HG03025 (cell line): Measurements from ENCODE around the gene FAM174C.

Experiments used
- ATAC-seq: cut with Tn5 transposase; IDR thresholded peaks from one replicate; pipeline ENCODE4 v1.9.1; 2021; ENCODE audit warnings: mild to moderate bottlenecking, moderate library complexity; ENCODE audit not compliant: unreplicated experiment, low FRiP score

The FAM174C gene

DNA sequence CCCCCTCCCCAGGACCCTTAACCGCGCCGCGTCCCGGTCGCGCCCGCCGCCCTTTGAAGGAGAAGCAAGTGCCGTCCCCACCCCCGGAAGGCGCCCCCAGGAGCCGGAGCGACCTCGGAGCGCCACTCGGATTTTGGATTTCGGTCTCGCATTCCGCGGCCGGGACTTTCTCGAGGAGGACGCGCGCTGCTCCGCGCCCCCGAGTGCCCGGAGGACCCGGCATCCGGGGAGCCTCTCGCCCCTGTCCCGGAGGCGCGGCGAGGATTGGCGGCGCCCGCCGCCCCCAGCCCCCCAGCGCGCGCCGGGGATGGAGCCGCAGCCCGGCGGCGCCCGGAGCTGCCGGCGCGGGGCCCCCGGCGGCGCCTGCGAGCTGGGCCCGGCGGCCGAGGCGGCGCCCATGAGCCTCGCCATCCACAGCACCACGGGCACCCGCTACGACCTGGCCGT, 25.3 kb upstream of the FAM174C start:
- no peak for ATAC-seq

DNA sequence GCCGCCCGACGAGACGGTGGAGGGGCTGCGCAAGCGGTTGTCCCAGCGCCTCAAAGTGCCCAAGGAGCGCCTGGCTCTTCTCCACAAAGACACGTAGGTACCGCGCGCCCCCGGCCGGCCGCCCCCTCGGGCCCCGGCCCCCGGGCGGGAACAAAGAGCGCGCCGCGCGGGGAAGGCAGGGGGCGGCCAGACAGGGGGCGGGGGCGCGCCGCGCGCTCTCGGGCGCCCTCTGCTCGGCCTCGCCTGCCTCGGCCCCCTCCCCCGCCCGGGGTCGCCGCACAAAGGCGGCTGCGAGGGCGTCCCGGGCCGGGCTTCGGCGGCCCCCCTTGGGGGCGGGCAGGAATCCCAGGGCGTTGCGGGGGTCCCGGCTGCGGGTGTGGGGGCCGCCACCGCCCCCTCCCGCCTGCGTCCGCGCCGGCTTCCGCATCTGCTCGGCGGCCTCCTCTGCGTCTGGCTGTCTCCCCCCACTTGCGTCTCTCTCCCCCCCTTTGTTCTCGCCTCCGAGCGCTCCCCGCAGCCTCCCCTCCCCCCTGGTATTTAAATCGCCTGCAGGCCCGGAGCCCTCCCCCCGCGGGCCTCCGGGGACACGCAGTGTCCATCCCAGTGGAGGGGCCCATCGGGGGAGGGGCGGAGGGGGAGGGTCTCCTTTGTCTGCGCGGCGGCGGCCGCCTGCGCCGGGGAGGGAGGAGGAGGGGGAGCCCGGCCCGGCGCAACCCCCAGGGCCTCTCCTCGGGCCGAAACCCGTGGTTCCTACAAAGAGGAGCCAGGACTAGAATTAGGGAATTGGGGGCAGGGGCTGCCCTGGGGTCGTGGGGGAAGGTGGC, 24.7 kb upstream of the FAM174C start:
- ATAC-seq = no peak

DNA sequence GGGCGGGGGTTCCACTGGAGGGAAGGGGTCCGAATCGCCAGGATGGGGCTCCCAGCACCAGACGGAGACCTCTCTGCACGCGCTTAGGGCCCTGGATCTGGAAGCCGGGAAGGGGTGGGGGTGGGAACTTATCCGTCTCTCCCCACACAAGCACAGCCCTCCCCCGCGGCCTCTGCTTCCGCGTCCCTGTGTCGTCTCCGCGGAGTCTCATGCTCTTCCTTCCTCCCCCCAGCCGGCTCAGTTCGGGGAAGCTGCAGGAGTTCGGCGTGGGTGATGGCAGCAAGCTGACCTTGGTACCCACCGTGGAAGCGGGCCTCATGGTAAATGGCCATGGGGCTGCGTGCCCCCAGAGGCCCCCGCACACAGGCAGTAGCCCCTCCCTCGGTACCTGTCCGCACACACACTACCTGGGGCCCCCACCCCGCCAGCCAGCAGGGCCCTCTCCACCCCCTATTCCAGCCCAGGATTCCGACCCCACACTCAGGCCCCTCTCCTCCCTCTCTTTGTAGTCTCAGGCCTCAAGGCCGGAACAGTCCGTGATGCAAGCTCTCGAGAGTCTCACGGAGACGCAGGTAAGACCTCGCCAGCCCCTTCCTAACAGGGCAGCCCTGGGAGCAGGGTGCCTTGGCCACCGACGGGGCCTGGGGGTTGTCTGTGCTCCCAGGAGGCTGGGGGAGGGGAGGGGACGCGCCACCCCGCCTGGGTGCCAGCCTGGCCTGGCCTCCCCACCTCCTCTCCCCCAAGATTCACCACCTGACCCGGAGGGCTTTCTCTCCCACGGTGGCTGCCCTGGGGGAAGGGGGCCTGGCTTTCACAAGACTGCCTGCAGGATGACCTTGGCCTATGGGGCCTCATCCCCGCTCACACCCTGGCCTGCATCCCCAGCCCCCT, 23.8 kb upstream of the FAM174C start:
- no peak for ATAC-seq

DNA sequence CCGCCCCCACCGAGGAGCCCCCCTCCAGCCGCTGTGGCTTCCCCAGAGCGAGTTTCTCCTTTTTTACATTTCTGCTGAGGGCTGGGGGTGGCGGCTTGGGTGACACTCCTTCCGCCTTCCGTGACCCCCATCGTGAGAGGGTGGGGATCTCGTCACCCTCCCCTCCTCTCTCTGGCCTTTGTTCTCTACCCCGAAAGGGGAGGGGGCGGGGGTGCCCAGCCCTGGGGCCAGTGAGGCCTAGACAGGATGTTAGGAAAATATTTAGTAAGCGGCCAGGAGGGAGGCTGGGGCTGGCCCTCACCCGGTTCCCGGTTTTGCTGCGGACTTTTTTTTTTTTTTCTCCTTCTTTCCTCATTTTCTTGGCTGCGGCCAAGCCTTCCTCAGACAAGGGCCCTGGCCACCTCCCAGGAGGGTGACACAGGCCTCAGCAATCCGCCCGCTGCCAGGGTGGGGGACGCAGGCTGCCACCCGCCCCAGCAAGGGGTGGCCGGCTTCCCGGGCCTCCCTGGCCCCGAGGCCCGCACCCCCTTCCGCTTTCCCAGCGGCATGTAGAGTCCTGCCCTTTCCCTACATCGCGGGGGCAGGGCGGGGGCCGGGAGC, 23.0 kb upstream of the FAM174C start:
- ATAC-seq = no peak

DNA sequence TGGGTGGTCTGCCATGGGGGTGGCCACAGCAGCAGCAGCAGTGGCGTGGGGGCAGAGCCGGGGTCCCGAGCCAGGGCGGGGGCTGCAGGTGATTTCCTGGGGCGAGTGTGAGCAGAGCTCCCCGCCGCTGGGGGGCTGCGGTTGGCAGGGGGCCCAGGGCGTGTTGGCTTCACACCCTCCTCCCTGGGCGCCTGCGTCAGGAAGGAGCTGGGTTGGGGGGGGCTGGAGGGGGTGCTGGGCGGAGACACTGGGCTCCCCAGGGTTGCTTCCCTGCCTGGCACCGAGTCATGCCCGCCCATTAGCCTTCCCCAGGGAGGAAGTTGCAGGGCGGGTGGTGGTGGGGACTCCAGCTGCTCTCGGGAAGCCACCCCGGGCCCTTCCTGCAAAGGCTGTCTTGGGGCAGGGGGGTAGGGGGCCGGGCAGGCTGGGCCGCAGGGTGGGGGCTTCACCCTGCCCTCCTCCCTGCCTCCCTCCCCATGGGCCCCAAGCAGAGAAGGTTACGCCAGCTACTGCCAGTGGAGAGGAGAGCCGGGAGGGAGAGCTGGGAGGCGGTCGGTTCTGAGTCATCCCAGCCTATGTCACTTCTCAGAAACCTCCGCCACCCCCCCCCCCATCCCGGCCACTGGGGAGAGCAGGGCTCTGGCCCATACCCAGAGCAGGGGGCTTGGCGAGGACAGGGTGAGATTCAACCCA, 22.4 kb upstream of the FAM174C start:
- ATAC-seq = no peak

DNA sequence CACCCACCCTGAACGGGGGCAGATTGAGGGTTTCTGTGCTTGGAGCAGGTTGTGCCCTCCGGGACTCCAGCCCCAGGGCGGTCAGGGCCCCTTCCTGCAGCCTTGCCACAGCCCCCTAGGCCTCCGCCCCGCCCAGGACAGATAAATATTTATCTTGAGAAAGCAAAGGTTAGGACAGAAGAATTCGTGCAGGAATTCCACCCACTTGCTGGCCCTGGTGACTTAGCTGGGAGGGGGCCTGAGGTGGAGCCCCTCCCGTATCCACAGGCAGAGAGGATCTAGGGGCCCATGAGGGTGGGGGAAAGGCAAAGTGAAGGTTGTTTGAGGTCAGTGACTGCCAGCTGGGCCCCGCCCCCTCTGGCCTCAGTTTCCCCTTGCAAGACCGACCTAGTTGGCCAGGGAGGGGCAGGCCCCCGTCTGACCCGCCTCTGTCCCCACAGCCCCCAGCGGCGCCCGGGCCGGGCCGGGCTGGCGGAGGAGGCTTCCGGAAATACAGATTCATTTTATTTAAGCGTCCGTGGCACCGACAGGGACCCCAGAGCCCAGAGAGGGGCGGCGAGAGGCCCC, 21.7 kb upstream of the FAM174C start:
- no peak for ATAC-seq

DNA sequence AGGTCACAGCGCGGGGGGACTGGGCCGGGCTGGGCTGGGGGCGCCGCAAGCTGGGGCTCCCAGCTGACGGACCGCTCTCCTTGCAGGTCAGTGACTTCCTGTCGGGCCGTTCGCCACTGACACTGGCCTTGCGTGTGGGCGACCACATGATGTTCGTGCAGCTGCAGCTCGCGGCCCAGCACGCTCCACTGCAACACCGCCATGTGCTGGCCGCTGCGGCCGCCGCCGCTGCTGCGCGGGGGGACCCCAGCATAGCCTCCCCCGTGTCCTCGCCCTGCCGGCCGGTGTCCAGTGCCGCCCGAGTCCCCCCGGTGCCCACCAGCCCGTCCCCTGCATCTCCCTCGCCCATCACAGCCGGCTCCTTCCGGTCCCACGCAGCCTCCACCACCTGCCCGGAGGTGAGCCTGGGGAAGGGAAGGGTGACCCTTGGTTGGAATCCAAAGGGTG, 21.2 kb upstream of the FAM174C start:
- ATAC-seq = no peak

DNA sequence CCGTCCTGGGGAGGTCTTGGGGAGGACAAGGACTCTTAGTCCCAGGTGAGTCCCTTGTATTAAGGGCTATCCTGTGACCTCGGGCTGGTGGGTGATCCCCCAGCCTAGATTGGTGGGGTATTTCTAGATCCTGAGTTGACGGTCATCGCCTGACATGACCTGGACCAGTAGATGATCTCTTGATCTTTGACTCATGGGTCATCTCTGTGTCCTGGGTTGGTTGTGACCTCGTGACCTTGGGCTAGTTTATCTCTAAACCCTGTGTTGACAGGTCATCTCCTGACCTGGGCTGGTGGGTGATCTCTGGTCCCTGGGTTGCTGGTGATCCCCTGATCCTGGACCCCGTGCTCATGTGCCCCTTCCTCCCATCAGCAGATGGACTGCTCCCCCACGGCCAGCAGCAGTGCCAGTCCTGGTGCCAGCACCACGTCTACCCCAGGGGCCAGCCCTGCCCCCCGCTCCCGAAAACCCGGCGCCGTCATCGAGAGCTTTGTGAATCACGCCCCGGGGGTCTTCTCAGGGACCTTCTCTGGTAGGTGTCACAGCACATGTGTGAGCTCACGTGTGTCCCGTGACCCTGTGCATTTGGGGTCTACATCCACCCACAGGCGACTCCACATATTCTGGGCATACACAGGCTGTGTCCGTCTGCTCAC, 20.7 kb upstream of the FAM174C start:
- no peak for ATAC-seq

DNA sequence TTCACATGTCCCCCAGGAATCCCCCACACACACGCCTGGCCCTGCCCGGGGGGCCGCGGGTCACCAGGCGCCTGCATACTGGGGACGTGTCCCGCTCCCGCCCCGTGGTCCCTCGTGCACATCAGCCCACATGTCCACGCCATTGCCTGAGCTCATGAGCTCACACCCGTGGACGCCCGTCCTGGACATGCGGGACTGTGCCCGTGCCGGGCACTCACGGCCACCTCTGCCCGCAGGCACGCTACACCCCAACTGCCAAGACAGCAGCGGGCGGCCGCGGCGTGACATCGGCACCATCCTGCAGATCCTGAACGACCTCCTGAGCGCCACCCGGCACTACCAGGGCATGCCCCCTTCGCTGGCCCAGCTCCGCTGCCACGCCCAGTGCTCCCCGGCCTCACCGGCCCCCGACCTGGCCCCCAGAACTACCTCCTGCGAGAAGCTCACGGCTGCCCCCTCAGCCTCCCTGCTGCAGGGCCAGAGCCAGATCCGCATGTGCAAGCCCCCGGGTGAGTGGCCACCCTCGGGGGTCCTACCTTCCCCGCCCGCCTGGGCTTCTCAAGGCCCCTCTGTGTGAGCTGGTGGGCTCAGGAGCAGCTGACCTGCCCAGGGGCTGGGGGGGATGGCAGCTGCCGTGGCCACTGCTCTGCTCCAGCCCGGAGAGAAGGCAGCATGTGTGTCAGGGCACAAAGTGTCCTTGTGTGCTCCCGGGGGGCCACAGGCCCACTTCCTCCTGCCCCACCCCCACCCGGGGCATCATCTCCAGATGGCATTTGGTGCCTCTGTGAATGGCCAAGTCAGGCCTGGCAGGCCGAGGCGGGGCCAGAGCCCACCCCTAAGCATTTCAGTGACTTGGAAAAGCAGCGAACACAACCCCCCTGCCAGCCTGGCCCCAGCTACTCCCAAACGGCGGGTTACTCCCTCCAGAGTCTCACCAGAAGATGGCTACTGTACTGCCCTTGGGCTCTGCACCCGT, 19.9 kb upstream of the FAM174C start:
- ATAC-seq = no peak

DNA sequence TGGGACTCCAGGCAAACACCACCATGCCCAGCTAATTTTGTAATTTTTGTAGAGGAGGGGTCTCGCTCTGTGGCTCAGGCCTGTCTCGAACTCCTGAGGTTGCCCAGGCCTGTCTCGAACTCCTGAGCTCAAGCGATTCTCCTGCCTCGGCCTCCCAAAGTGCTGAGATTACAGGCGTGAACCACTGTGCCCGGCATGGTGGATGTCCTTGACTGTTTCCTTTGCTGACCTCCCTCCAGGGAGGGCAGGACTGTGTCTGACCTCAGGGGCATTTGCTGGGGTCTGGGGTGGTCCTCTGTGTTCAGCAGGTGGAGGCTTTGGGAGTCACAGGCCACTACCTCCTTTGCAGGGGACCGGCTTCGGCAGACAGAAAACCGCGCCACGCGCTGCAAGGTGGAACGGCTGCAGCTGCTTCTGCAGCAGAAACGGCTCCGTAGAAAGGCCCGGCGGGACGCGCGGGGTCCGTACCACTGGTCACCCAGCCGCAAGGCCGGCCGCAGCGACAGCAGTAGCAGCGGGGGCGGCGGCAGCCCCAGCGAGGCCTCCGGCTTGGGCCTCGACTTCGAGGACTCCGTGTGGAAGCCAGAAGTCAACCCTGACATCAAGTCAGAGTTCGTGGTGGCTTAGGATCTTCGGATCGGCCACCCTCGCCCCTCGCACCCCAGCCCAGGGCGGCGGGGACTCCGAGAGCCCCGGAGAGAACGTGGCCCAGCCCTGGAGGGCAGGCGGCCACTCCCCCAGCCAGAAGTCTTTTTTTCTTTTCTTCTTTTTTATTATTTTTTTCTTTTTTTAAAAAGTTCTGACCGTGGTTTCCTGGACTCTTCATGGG, 18.5 kb upstream of the FAM174C start:
- ATAC-seq = no peak

DNA sequence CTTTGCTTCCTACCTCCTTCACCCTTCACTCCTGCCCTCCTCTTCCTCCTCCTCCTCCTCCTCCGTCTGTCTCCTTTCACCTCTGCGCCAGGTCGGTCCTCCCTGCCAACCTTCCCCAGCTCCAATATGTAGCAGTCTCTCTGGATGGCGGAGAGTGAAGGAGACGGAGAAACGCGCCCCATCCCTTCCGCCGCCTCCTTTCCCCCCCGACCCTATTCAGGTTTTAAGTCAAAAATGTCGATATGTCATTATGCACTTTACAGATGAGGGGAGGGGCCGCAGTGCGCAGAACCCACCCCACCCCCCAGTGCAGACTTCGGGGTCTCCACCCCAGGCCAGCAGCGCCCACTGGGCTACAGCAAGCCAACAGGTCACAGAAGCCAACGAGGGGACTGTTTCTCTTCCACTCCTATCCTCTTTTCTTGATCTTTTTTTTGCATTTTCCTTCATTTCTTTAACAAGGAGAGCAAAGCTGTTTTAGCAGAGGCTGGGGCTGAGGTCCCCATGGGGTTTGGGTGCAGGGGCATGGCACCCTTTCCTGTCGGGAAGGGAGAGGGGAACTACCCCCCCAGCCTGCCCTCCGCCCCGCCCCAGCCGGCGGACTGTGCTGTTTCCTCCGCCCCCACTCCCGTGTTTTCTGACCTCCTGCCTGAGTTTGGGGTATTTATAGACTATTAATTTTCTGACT, 17.7 kb upstream of the FAM174C start:
- no peak for ATAC-seq

DNA sequence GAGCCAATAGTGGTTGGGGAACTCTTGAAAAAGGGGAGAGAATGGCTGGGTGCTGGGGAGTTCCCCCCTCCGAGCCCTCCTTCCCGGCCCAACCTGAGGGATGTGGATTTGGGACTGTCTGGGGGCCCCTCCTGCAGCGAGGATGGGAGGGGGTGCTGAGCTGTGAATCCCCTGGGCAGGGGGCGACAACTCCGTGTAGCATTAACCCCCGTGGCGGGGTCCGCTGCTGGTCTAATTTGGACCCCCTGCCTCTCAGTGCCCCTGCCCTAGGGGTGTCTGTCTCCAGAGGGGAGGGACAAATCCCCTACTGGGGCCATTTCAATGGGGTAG, 17.2 kb upstream of the FAM174C start:
- ATAC-seq = no peak

DNA sequence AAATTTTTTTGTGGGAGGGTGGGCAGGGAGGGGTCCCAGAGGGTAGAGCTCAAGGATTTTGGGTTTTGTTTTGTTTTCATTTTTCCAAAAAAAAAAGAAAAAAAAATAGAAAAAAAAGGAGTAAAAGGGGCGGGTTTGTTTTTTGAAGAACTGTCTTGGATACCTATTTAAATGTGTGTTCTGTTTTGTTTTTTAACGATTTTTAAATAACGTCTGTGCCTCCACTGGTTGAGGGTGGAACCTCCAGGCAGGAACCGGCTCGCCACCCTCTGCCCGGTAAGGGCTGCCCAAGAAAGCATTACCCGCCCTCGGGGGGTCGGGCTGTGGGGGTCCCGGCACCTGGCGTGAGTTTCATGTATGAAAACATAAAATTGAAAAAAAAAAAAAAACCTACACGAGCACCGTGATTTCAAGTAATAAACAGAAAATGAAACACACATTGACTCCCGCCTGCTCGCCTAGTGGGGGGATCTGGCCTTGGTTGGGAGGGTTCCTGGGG, 16.6 kb upstream of the FAM174C start:
- no peak for ATAC-seq

DNA sequence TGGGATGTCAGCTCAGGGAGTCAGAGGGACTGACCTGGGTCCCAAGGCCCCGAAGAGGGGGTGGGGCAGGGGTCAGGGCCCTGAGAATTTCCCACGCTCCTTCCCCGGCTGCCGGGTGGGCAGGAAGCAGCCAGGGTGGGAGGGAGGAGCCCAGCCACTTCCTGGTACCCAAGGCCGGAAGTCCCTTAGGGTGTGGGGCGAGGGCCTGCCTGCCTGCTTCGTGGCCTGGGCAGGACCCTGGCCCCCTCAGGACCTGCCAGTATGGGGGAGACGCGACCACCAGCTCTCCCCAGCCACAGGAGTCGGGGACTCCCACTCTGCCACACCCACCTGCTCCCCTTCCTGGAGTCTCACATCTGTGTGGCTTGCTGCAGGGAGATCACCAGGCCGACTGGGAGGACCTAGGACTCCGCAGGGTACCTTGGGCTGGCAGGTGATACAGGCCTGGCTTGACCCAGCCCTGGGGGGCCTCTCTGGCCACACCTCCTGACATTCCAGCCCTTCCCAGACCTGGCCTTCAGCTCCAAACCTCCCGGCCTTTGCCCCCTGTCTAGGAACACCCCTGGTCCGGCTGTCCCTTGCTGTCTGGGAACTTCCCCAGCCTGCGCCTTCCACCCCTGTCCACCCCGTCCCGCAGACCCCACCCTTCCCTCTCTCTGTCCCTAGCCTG, 16.0 kb upstream of the FAM174C start:
- no peak for ATAC-seq

DNA sequence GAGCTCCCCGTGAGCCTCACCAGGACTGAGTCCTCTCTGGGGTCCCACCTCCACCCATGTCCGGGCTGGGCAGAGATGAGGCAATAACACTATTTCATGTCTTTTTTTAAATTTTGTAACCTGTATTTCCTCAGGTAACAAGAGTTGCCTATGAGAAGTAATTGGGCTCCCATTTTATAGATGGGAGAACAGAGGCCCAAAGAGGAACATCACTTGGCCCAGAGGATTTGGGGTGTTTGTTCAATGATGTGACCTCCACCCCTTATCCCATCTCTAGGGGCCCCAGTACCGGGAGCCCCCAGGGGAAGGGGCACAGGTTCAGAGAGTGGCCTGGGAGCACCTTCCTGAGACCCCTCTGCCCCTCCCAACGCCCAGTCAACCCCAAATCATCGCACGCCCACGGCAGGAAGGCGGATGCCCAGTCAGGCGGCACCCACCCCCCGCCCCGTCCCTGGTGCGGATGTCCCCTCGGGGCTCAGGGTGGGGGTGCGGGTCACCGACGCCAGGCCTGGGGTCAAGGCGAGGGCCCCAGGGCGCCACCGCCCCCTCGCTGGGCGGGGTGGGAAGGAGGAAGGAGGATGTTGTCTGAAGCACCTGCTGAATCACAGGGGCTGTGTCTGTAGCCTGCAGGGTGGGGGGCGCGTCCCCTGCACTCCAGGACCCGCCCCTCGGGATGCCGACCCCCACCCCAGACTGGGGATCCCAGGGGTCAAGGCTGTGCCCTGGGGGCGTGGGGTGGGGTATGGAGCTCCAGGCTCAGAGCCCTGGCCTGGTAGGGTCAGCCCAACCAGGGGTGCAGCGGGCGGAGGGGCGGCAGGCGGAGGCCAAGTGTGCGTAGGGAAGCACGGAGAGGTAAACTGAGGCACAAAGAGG, 15.2 kb upstream of the FAM174C start:
- peak; percentile 2 for ATAC-seq
